ENCODE results near the gene LRFN3. TPM values are rescaled to one million over a fixed set of nuclear protein-coding genes. Genes with fewer than 3 reads are reported as not detected.

The LRFN3 gene
- total and polyA plus RNA-seq, 10 of the 15 experiments (the other 5 are each of a cell fraction or from before 2014, with no cell fraction given): 0.02 to 7.3 (median 2.0) TPM; not detected in 1

DNA sequence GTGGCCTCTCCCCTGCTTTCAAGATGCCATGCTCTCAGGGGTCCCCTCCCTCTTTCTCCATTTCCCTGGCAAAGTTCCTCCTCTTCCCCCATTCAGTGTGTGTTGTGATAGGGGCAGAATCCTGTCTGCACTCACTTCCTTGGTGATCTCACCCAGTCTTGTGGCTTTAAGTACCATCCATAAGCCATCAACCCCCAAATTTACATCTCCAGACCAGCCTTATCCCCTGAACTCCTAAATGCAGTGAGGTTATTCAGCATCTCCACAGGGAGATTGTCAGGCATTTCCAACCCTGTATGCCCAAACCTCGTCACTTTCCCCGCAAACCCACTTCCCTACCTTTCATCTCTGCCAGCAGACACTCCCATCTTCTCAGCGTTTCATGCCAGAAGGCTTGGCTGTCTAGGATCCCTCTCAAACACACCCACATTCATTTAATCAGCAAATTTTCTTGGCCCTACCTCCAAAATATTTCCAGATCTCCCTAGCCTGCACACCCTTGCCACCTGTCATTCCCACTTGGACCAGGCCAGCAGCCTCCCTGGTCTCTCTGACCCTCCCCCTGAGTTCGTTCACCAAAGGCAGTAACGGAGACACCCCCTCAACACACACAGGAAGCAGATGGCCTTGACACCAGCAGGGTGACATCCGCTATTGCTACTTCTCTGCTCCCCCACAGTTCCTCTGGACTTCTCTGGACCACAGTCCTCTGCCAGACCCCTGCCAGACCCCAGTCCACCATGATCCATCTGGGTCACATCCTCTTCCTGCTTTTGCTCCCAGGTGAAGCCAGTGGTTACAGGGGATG, 34.1 kb upstream of the LRFN3 start, which contains the start of gene HCST:
Gene HCST (plus strand): TSS at position 676 of the 808 bp plus-strand sequence. CDS start 65 bp downstream, at position 741.
- Histone ChIP-seq H4K20me1 (ENCODE audit: control insufficient read depth, insufficient read depth) (no peaks in the 10 kb centered on the region), H3K79me2 (ENCODE audit: control insufficient read depth, insufficient read depth, low read length) (peaks cover 34% of the 10 kb centered on the region), H2AFZ (ENCODE audit: control insufficient read depth, low read depth, low read length) (peak within 1 kb of the TSS; percentile 51), H3K9ac (ENCODE audit: control insufficient read depth, insufficient read depth, low read length) (peak within 1 kb of the TSS; percentile 82), H3K36me3 (ENCODE audit: control insufficient read depth in 2 of 2, insufficient read depth in 2 of 2, low read length in 1 of 2) (peaks cover 0 to 2% of the 10 kb centered on the region in 2 experiments; a peak in 3 of 4 replicates), H3K9me3 (replicated peaks; ENCODE audit: control insufficient read depth, insufficient read depth, low read length) (no peaks in the 10 kb centered on the region), H3K4me1 (ENCODE audit: control insufficient read depth, insufficient read depth, low read length) (peaks cover 34% of the 10 kb centered on the region), H3K4me3 (peak within 1 kb of the TSS; percentile 96), H3K4me2 (ENCODE audit: control insufficient read depth, insufficient read depth) (peak within 1 kb of the TSS; percentile 98), H3K27ac (ENCODE audit: control insufficient read depth, insufficient read depth) (peak within 1 kb of the TSS; percentile 96), H3K27me3 (replicated peaks in 1 of 2; ENCODE audit: control insufficient read depth in 2 of 2, insufficient read depth in 2 of 2, low read length in 1 of 2) (no peaks in the 10 kb centered on the region)
- intact Hi-C loops (cut with micrococcal nuclease; ENCODE audit: unreplicated experiment): loop anchor here (5.0 kb wide), 1 partner anchor 190 kb away; no protein-coding TSS in a partner anchor
- DNase-seq (ENCODE audit: low read depth, low spot score) (no peak), FAIRE-seq (peak; percentile 38), ATAC-seq (peak; percentile 17)
- ChIA-PET RAD21 (ENCODE audit: unreplicated experiment) (interaction anchor here (1.6 to 4.9 kb wide), 2 partner anchors 28 to 29 kb away, joined by 12 to 37 read pairs; no protein-coding TSS in a partner anchor), SMC1A (ENCODE audit: uncharacterized antibody, unreplicated experiment) (interaction anchor here (1.9 to 2.2 kb wide), 2 partner anchors 10 to 29 kb away, joined by 4 to 7 read pairs; no protein-coding TSS in a partner anchor), POLR2A (interaction anchor here (1.2 to 2.4 kb wide), 5 partner anchors 11 to 29 kb away, joined by 4 to 22 read pairs (median 11); no protein-coding TSS in a partner anchor), CTCF (interaction anchor here (3.1 kb wide), 1 partner anchor 28 kb away, joined by 13 read pairs; no protein-coding TSS in a partner anchor)
- 1% methylated on average over 6 of the region's 6 CpGs for WGBS (ENCODE audit: insufficient coverage, insufficient replicate concordance, low lambda C conversion rate, missing lambda C conversion rate)
- BruUV-seq (replicated peaks): no TSS peak
- in situ Hi-C loops (cut with MboI): loop anchor here (10.0 kb wide), 1 partner anchor 567 kb away; no protein-coding TSS in a partner anchor
- TF ChIP-seq CBX5 (IDR thresholded peaks at IDR 0.05; ENCODE audit: low read depth) (no peak), ZNF622 (IDR thresholded peaks at IDR 0.05) (no peak), RELA (IDR thresholded peaks at IDR 0.05; ENCODE audit: borderline replicate concordance, partially characterized antibody) (no peak), CREM (IDR thresholded peaks at IDR 0.05; ENCODE audit: low read depth) (peak; percentile 27; the same call in 1 of the 2 replicates), MLLT1 (IDR thresholded peaks at IDR 0.05) (0 out of 2 replicates have a peak, but pooled peaks have one; percentile 32), TBL1XR1 (IDR thresholded peaks at IDR 0.05; ENCODE audit: low read depth, low read length) (no peak), JUNB (IDR thresholded peaks at IDR 0.05) (no peak), GATAD2B (conservative IDR thresholded peaks at IDR 0.05; ENCODE audit: low read depth) (no peak), RB1 (IDR thresholded peaks at IDR 0.05; ENCODE audit: borderline replicate concordance) (no peak), IKZF2 (IDR thresholded peaks at IDR 0.05) (peak in 1 of 2 experiments; percentile 55; a peak in 1 of 4 replicates), HCFC1 (IDR thresholded peaks at IDR 0.05; ENCODE audit: low read length) (no peak), EP300 (IDR thresholded peaks at IDR 0.05; ENCODE audit: borderline replicate concordance in 1 of 2, control insufficient read depth in 1 of 2, low read depth in 2 of 2, low read length in 2 of 2) (no peak)
- TF ChIP-seq, protein P1, sequence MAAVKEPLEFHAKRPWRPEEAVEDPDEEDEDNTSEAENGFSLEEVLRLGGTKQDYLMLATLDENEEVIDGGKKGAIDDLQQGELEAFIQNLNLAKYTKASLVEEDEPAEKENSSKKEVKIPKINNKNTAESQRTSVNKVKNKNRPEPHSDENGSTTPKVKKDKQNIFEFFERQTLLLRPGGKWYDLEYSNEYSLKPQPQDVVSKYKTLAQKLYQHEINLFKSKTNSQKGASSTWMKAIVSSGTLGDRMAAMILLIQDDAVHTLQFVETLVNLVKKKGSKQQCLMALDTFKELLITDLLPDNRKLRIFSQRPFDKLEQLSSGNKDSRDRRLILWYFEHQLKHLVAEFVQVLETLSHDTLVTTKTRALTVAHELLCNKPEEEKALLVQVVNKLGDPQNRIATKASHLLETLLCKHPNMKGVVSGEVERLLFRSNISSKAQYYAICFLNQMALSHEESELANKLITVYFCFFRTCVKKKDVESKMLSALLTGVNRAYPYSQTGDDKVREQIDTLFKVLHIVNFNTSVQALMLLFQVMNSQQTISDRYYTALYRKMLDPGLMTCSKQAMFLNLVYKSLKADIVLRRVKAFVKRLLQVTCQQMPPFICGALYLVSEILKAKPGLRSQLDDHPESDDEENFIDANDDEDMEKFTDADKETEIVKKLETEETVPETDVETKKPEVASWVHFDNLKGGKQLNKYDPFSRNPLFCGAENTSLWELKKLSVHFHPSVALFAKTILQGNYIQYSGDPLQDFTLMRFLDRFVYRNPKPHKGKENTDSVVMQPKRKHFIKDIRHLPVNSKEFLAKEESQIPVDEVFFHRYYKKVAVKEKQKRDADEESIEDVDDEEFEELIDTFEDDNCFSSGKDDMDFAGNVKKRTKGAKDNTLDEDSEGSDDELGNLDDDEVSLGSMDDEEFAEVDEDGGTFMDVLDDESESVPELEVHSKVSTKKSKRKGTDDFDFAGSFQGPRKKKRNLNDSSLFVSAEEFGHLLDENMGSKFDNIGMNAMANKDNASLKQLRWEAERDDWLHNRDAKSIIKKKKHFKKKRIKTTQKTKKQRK (IDR thresholded peaks at IDR 0.05; ENCODE audit: low read depth, low read length): no peak

Measured in GM12878 (cell line).